Right lobe of liver (tissue), 6 donors: ENCODE results near the gene SRGN. TPM values are rescaled to one million over a fixed set of nuclear protein-coding genes. Genes with fewer than 3 reads are reported as not detected.

Experiments used
- ATAC-seq, 4 donors: fragments of 200-7000 bp; cut with Tn5 transposase; one replicate each; pipeline ENCODE4 v1.9.1; 2020; ENCODE audit warnings: mild to moderate bottlenecking in 4 of 4, moderate library complexity in 4 of 4
- DNase-seq, 3 donors: peaks; one replicate each; pipeline ENCODE4 v3.0.0-alpha.2; 2020
- H3K27ac ChIP-seq, 3 donors: fragments of 200-600 bp; one replicate each; pipeline ENCODE4 v1.8.0; 2022
- H3K27me3 ChIP-seq, 2 donors: fragments of 200-600 bp; one replicate each; pipeline ENCODE4 v1.8.0; 2022
- H3K36me3 ChIP-seq, 4 donors: fragments of 200-600 bp; sonication (generic) in 1 of 4; one replicate each; pipeline versions ENCODE4 v1.5.1 to v1.8.0; 2017 to 2022; ENCODE audit warnings: control low read depth in 1 of 4
- H3K4me1 ChIP-seq, 4 donors: fragments of 200-600 bp; sonication (generic) in 1 of 4; one replicate each; pipeline versions ENCODE4 v1.5.1 to v1.8.0; 2017 to 2022; ENCODE audit warnings: control low read depth in 1 of 4
- H3K4me3 ChIP-seq, 3 donors: fragments of 200-600 bp; one replicate each; pipeline ENCODE4 v1.8.0; 2022
- H3K9me3 ChIP-seq, 4 donors: fragments of 200-600 bp; sonication (generic) in 1 of 4; one replicate each; pipeline versions ENCODE4 v1.5.1 to v1.8.0; 2017 to 2022; ENCODE audit warnings: control low read depth in 1 of 4
- POLR2A ChIP-seq: fragments of 450-650 bp; IDR thresholded peaks from one replicate; pipeline ENCODE4 v1.6.1; 2017; ENCODE audit warnings: antibody characterized with exemption, mild to moderate bottlenecking
- WGBS: methylation state at CpG from one replicate; pipeline ENCODE4 v1.1.6; 2018; ENCODE audit warnings: low coverage, low lambda C conversion rate; ENCODE audit not compliant: insufficient coverage; ENCODE audit errors: missing lambda C conversion rate; 5-methylcytosine and 5-hydroxymethylcytosine counted together
- intact Hi-C, 2 donors: fragments of 100-400 bp; cut with DNase I; formaldehyde crosslinking; loops; one replicate each; pipeline versions ENCODE4 v1.11.2 to v1.14.1; 2022
- total RNA-seq, 6 experiments: library from RNA; depleted of rRNA in 2 of 6; stranded (reverse); fragments of >200 nt in 2 of 6; fragmentation: NEBNext Ultra II Directional in 3 of 6; extraction: Animal tissue kit (Norgen Biotek cat#: 25700) in 3 of 6; gene quantifications; one replicate each; pipeline versions ENCODE4 v1.1.0 to v1.2.4, GENCODE V29; 2016 to 2023
- TF ChIP-seq, protein P1 (sequence below), 4 donors: fragments of 200-600 bp in 3 of 4; fragments of 450-650 bp in 1 of 4; IDR thresholded peaks; one replicate each; pipeline versions ENCODE4 v1.5.1 to v1.8.0; 2016 to 2022; ENCODE audit warnings: antibody characterized with exemption in 4 of 4, mild to moderate bottlenecking in 2 of 4
- donor health status: DM: no; HTN: yes; CAD: no.
- donor health status: DM: no; HTN: no; CAD: no.
- donor health status: DM: no; HTN: no; CAD: no.
- donor health status: DM: no; HTN: yes; CAD: no.
- donor health status: DM: no; HTN: yes; CAD: no.

SRGN gene
- total RNA-seq, 6 experiments from 2014 or later = 20.0 to 95.1 (median 31.9) TPM

DNA sequence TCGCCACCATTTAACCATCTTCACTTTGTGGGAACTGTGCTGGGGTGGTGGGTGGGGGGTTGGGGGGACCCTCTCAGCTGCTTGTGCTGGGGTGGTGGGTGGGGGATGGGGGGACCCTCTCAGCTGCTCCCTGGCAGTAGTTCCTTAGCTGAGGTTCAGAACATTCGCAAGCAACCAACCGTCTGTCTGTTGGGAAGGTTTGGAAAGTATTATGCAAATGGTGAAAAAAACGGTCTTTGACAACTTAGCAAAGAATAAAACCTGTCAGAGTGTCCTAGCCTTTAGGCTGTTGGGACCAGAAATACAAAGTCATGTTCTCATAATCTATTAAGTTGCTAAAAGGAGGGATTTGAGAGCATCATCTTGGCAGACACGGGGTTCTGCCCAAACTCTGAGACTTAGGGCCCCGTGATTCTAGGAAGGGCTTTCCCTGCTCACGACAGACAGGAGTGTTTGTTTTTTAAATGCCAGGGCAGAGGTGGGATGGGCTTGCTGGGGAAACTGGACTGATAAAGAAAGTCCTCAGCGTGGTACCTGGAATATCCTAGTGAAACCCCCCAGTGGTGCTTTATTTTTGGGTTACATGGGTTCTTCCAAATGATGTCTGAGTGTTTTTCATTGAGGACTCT is 14.1 kb upstream of the SRGN start:
- Histone ChIP-seq H3K4me1 (no peaks in the 10 kb centered on the region), H3K27me3 (no peaks in the 10 kb centered on the region), H3K27ac (no peak overlapping the region), H3K9me3 (no peaks in the 10 kb centered on the region), H3K4me3 (no peak overlapping the region), H3K36me3 (no peaks in the 10 kb centered on the region)
- TF ChIP-seq POLR2A = no peak
- TF ChIP-seq, protein P1, sequence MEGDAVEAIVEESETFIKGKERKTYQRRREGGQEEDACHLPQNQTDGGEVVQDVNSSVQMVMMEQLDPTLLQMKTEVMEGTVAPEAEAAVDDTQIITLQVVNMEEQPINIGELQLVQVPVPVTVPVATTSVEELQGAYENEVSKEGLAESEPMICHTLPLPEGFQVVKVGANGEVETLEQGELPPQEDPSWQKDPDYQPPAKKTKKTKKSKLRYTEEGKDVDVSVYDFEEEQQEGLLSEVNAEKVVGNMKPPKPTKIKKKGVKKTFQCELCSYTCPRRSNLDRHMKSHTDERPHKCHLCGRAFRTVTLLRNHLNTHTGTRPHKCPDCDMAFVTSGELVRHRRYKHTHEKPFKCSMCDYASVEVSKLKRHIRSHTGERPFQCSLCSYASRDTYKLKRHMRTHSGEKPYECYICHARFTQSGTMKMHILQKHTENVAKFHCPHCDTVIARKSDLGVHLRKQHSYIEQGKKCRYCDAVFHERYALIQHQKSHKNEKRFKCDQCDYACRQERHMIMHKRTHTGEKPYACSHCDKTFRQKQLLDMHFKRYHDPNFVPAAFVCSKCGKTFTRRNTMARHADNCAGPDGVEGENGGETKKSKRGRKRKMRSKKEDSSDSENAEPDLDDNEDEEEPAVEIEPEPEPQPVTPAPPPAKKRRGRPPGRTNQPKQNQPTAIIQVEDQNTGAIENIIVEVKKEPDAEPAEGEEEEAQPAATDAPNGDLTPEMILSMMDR (IDR thresholded peaks at IDR 0.05) = no peak
- DNase-seq (no peak), ATAC-seq (no peak)
- intact Hi-C loops = no loop called here
- 40% methylated on average over 7 of the region's 8 CpGs for WGBS

DNA sequence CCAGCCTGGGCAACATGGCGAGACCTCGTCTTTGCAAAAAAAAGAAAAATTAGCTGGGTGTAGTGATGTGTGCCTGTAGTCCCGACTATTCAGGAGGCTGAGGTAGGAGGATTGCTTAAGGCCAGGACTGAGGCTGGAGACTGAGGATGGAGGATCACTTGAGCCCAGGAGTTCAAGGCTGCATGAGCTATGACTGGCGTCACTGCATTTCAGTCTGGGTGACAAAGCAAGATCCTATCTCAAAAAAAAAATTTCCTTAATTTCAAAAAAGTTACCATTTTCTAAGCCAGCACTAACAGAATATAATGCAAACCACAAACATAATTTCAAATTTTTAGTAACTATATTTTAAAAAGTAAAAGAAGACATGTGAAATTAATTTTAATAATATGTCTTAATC is 13.4 kb upstream of the SRGN start:
- ATAC-seq (no peak), DNase-seq (no peak)
- Histone ChIP-seq H3K27me3 (no peaks in the 10 kb centered on the region), H3K4me3 (no peak overlapping the region), H3K36me3 (no peaks in the 10 kb centered on the region), H3K4me1 (no peaks in the 10 kb centered on the region), H3K27ac (no peak overlapping the region), H3K9me3 (no peaks in the 10 kb centered on the region)
- intact Hi-C loops = no loop called here
- TF ChIP-seq, protein P1 (IDR thresholded peaks at IDR 0.05) = no peak
- no peak for TF ChIP-seq POLR2A
- 74% methylated on average over 3 of the region's 4 CpGs for WGBS

DNA sequence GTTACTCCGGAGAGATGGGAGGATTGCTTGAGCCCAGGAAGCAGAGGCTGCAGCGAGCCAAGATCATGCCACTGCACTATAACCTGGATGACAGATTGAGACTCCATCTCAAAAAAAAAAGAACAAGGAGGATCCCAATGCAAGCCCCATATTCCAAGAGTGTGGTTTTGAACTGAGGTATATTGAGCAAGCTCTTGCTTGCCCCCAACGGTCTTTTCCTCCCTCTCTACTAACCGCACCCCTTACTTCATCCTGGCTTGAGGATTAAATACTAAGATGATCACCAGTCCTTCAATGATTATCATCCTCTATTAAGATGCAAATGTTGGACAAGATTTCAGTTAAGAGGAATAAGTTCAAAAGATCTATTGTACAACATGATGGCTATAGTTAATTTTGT is 12.5 kb upstream of the SRGN start:
- no peak for ATAC-seq
- no peak for DNase-seq
- H3K27me3 ChIP-seq = no peaks in the 10 kb centered on the region
- no peak overlapping the region for H3K27ac ChIP-seq
- H3K36me3 ChIP-seq = no peaks in the 10 kb centered on the region
- H3K4me3 ChIP-seq = no peak overlapping the region
- no peaks in the 10 kb centered on the region for H3K4me1 ChIP-seq
- WGBS = 47% methylated on average over 3 of the region's 4 CpGs
- H3K9me3 ChIP-seq = no peaks in the 10 kb centered on the region
- TF ChIP-seq, protein P1 (IDR thresholded peaks at IDR 0.05) = no peak
- TF ChIP-seq POLR2A = no peak
- intact Hi-C loops = no loop called here

GRCh38 chr10:69078311-69078710 is 9.6 kb upstream of the SRGN start:
- H3K4me1 ChIP-seq = no peaks in the 10 kb centered on the region
- no peaks in the 10 kb centered on the region for H3K9me3 ChIP-seq
- TF ChIP-seq, protein P1 (IDR thresholded peaks at IDR 0.05) = no peak
- no peak for TF ChIP-seq POLR2A
- no peak for DNase-seq
- H3K27ac ChIP-seq = no peak overlapping the region
- no peaks in the 10 kb centered on the region for H3K36me3 ChIP-seq
- ATAC-seq = no peak
- intact Hi-C loops = no loop called here
- no peak overlapping the region for H3K4me3 ChIP-seq
- 45% methylated on average over 2 of the region's 2 CpGs for WGBS
- H3K27me3 ChIP-seq = no peaks in the 10 kb centered on the region

- no peaks in the 10 kb centered on the region for H3K36me3 ChIP-seq
- ATAC-seq = no peak
- 55% methylated on average over 4 of the region's 4 CpGs for WGBS
- no peaks in the 10 kb centered on the region for H3K9me3 ChIP-seq
- intact Hi-C loops = no loop called here
- no peak for DNase-seq
- H3K4me3 ChIP-seq = no peak overlapping the region
- no peaks in the 10 kb centered on the region for H3K27me3 ChIP-seq
- TF ChIP-seq, protein P1 (IDR thresholded peaks at IDR 0.05) = no peak
- no peak for TF ChIP-seq POLR2A
- no peaks in the 10 kb centered on the region for H3K4me1 ChIP-seq
- no peak overlapping the region for H3K27ac ChIP-seq
These were observed 7.7 kb upstream of the SRGN start for GRCh38 chr10:69080226-69080625.
